ENCODE results near the gene BANF2.
"Not testable (repeated sequence)": the region's sequence is repeated elsewhere in the genome, so short reads cannot be mapped to it uniquely, and the experiment has no call there.

The BANF2 gene

DNA sequence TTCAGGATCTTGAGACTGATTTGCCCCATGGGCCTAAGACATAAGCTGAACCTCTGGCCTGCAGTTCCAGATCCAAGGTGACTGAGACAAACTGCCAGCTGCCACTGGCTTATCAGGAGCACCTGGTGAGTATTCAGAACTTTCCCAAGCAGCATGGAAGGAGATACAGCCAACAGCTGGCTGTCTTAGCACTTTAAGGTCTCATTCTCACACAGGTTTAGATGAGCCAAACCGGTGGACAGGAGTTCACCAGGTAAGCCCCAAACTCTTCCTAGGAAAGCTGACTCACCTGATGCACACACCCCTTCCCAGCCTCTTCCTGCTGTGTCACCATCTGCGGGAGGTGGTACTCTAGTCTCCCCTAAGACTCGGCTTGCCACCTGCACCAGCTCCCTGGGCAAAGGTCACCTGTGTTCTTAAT, at the start of gene BANF2:
BANF2 (plus strand) TSS at position 36 of the 421 bp plus-strand sequence. CDS start 25,060 bp downstream, outside the sequence.
- no peak for DNase-seq

DNA sequence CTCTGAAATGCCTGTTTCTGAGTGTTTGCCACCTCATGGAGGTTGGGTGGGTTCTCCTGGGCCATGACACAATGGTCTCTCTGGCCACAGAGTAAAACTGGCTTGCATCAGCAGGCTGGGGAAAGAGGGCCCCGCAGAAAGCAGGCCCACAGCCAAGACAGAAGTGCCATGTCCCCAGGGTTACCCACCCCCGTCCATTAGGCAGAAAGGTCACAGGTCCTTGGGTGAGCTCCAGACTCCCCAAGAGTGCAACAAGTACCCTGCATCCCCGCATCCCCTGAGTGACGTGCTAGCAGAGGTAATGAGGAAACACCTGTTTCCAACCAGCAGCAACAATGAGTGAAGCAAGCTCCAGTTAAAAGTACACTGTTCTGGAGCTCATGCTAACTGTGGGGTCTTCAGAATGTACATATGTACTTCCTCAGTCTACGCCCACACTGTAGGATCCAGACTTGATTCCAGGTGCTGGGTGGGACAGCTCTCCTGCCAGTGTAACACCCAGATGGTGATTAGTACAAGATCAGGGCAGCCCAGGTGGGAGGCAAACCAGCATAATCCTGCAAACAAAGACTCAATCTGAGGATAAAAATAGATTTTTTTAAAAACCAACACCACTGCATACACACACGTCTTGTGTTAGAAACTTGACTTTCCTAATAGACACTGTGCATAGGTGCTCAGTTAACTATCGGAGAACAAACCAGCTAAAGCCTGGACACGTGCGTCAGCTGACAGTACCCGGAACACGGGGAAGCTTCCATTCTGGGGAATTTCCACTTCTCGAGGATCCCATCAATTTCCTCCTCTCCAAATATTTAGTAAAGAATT, 49.3 kb upstream of the BANF2 start:
- DNase-seq, result no peak

DNA sequence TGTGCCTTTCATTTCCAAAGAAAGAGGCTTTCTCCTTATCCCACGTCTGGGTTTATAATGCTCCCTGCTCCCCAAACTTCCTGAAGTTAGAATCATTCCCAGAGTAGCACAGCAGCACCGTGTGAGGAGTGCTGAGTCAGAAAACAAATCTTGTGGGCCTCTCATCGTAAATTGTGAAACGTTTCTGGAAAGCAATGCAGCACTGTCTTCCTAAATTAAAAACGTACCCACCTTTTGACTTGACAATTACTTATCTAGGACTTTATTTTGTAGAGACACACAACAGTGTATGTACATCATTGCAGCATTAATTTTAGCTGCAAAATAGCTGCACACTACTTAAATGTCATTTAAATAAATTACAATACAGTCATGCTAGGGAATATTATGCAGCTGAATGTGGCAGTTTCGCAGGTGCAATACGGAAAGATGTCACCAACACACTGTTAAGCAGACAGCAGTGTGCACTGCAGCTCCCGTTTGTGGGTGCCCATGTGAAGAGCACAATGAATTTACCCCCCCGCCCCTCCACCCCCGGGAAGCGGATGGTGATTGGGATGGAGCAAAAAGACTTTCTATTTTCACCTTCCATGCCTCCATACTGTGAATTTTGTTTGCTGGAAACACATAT, 48.5 kb upstream of the BANF2 start:
- no peak for DNase-seq

DNA sequence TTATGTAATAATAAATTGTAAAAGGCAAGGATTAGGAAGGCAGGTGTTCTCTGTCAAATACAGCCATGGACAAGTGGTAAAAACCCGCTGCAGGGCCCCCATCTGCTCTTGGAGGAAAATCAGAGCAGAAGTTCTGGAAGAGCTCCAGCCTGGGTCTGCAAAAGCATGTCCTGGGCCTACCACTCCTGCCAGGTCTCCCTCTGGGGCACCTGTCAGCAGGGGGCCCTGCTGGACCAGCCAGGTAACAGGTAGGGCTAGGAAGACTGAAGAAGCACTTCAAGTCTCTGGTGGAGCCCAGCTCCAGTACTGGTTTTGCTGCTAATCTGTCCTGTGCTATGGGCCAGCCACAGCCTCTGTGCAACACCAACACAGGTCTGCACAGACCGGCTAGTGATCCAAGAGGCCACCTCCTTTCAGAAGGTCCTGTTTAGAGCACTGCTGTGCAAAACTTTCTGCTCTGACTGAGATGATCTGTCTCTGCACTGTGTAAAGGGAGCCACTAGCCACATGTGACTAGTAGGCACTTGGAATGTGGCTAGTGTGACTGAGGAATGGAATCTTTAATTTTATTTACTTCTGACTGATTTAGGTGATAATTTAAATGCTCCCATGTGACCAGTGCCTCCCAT, 47.9 kb upstream of the BANF2 start:
- DNase-seq, result no peak

DNA sequence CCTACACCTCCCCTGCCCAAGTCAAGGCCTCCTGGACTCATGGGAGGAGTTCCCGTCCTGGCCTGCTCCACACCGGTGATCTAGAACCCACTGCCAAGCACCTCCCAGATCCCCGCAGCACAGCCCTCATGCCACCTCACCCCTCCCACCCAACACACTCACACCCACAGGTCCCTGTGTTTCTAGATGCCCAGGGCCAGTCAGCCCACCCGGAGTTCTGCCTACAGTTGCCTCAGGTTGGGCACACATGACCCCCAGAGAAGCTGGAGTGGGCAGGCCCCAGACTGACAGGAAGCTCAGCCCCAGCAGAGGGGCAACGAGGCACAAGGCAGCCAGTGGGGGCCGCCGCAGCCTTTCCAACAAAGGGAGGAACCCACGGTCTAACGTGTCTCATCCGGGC, 47.4 kb upstream of the BANF2 start:
- DNase-seq, result no peak

DNA sequence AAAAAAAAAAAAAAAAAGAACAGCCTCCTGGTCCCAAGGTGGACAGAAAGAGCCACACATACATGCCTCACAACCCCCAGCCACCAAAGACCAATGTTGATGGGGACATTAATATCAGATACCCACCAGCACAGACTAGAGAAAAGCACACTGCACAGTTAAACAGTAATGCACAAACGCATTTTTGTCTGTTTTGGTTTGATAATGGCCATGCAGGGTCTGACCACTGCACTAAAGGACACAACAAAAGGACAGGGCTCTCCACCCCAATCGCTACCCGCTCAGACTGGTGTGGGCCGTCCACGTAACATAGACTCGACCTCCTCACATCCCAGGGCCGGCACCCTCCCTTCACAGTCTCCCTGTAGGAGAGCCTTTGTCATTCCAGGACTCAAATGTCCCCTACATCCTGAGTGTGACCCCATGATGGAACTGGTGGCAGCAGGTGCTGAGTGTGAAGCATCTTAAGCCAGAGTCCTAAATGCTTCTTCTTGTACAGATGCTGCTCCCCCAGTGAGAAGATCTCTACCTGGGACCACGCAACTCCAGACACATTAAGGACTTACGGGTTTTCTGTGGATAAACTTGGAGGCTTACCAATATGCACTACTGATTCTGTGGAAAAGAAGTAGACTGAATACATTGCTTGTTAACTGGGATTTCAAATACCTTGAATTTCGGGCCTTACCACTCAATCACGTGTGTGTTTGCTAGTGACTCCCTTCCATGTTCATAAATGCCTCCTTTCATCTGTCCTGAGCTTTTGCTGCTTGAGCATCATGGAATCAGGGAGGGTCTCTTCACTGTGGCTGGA, 45.7 kb upstream of the BANF2 start:
- no peak for DNase-seq

DNA sequence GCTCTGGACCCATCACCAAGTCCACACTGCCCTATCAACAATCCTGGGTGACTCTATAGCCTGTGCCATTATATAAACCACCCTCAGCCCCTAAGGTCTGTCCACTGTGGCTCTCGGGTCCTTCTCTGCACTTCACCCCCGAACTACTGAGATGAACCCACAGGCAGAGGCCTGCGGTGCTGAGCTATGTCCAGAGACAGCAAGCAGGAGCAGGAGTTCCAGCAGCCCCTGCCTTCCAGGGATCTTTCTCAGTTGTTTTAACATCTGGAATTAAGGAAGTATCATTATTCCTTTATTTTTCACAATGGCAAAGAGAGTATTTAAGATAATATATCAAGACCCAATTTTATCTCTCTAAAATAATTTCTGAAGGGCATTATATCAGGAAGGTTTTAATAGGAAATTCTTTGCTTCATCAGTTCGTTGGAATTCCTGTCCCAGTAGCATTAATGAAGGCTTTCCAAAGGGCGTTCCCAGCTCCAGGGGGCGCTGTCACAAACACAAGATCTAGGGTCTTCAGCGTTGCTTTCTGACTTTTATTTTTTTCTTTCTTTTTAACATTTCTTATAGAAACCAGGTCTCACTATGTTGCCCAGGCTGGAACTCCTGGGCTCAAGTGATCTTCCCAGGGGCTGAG, 45.0 kb upstream of the BANF2 start:
- DNase-seq, result no peak

DNA sequence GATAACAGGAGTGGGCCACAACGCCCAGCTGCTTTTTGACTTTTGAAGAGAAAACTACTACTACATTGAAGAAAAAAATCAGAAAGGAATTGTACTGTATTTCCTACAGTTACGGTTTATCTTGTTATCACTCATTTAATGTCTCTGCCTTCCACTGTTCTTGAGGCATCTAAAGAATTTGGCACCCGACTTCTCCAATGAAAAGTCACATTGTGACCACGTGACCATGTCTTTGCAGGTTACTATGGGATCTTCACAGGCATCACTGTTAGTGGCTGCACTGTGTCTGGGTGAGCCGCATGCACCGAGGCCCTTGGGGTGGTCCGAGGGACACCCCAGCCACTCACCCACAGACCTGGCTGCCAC, 44.5 kb upstream of the BANF2 start:
- no peak for DNase-seq

DNA sequence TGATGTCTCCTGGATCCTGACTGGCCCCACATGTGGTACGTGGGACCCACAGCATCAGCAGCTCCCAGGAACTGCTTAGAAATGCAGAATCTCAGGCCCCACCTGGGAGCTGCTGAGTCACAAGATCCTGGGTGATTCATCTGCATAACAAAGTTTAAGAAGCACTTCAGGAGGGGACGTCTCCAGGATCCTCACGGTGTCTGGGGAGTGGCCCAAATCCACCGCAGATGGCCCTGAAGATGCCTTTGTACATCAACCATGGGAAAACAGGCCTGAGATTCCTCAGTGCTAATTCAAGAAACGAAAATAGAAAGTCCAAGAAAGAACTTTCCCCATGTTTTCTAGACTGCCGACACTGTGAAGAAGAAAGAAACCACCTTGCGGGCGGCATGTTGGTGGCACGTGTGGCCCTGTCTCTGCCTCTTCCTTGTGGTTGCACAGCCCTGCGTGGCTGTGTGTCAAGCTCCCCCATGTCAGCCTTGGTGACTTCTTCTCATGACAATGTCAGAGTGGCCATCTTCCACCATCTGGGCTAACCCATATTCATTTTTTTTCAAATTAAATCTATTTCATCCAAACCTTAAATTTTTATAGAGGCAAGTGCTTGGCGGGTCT, 43.8 kb upstream of the BANF2 start:
- no peak for DNase-seq

DNA sequence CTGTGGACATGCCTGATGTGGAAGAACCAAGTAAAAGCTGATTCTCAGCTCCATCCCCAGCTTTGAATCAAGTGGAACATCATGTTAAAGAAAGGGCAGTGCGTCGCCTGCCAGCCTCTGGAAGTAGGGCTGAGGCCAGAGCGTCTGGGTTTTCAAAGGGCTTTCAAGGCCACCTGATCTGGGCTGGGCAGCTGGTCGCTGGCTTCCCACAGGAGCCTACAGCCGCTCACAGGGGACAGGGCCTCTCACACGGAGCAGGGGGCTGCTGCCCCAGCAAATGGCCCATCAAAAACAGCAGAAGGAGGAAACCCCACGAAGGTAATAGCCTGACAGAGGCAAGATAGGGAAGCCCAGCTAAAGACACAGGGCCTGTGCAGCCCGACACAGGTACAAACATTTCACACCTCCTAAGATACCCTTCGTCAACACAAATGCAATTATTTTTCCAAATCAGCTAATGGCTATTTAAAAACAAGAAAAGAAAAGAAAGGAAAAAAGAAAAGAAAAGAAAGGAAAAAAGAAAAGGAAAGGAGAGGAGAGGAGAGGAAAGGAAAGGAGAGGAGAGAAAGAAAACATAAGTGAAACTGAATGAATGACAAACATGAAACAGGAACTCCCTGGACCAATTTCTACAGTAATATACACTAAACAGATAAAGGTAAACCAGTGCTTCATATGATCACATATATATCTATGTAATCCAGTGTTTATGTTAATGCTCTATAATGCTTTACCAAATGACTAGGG, 42.5 kb upstream of the BANF2 start:
- DNase-seq, result no peak

DNA sequence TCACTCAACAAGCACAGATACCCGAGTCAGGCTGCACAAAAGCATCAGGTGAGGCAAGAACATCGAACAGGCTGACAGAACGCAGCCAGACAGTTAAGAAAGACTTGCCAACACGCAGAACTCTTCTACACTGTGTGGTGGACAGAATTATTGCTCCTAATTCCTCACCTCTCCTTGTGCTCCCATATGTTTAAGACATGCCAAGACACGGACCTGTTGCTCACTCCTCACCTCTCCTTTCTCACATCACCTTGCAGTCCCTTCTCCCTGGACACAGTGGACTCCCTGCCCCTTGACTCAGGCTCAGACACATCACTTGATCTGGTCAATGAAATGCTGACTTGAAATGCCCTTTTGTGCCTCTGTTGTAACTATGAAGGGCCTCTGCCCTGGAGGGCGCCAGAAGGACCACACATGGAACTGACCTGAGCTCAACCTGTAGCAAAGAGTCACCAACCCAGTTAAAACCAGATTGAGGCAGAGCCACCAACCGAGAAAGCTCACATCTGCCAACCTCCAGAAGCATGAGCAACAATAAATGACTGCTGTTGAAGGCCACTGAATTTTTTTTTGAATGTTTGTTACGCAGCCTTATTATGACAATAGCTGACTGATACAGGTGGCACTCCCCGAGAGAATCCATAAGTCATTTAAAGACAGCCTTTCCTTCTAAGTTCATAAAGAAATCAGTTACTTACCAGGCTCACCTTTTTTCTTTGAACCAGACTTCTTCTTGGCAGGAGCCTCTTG, 41.7 kb upstream of the BANF2 start:
- no peak for DNase-seq

DNA sequence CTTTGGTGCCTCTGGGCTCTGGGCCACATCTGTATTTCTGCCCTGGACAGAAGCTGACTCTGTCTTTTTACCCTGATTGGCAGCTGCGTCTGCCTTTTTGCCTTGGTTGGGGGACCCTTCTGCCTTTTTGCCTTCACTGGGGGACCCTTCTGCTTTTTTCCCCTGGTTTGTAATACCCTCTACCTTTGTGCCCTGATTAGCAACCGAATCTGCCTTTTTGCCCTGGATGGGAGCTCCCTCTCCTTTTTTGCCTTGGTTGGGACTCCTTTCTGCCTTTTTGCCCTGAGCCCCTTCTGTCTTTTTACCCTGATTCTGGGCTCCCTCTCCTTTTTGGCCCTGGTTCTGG, 41.1 kb upstream of the BANF2 start:
- no peak for DNase-seq

DNA sequence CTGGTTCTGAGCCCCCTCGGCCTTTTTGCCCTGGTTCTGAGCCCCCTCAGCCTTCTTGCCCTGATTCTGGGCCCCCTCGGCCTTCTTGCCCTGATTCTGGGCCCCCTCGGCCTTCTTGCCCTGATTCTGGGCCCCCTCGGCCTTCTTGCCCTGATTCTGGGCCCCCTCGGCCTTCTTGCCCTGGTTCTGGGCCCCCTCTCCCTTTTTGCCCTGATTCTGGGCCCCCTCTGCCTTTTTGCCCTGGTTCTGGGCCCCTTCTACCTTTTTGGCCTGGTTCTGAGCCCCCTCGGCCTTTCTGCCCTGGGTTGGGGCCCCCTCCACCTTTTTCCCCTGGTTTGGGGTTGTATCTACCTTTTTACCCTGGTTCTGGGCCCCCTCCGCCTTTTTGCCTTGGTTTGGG, 40.4 kb upstream of the BANF2 start:
- not testable (repeated sequence) for DNase-seq

DNA sequence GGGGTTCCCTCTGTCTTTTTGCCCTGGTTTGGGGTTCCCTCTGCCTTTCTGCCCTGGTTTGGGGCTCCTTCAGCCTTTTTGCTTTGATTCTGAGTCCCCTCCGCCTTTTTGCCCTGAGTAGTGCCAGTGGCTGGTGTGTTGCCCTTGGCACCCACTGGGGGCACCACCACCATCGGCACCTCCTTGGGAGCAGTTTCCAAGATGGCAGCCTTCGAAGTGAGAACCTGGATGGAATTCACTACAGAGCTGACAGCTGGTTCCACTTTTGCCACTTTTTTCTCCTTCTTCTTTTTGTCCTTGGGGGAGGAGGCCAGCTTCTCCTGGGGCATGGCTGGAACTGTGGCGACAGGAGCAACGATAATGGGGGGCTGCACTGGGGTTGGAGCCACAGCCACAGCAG, 40.0 kb upstream of the BANF2 start:
- DNase-seq, result no peak

DNA sequence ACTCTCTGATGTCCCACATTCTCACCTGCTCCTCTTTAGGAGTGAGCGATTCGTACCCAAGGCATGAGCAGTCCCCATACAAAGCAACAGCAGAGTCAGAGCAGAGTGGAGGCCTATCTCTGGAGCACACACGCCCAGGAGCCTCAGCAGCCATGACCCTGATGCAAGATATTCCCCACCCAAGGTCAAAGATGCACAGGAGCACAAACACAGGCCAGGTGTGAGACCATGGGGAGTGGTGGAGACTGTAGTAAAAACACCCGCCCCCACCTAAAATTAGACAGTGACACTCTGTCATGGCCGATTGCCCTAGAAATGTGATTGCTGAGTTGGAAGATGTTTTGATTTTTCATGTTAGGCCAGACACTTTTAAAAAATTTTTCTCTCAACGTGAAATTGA, 39.1 kb upstream of the BANF2 start:
- no peak for DNase-seq

DNA sequence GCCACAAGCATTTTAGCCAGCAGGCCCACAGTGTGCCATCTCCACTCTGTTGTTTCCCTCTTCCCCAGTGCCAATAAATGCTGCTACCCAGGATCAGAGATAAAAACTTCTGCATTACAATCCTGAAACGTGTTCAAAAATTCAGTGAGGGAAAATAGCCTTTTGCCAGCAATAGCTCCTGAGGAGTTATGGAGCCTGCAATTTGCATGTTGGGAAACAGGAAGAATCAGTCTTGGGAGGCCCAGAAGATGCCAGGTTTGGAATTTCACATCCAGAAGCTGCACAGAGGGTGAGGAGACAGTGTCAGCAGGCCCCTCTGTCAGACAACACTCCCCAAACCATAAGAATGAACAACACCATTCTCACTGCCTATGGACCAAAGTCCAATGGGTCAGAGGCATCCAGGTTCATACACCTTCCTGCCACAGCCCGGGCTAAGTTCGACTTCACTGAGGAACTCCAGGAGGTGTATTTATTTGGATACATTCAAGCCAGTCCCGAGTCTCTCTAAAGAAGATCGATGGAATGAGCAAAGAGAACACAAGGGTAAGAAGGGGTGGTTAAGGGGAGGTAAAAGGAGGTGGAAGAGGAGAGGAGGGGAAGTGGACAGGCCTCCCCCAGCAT, 38.5 kb upstream of the BANF2 start:
- no peak for DNase-seq

DNA sequence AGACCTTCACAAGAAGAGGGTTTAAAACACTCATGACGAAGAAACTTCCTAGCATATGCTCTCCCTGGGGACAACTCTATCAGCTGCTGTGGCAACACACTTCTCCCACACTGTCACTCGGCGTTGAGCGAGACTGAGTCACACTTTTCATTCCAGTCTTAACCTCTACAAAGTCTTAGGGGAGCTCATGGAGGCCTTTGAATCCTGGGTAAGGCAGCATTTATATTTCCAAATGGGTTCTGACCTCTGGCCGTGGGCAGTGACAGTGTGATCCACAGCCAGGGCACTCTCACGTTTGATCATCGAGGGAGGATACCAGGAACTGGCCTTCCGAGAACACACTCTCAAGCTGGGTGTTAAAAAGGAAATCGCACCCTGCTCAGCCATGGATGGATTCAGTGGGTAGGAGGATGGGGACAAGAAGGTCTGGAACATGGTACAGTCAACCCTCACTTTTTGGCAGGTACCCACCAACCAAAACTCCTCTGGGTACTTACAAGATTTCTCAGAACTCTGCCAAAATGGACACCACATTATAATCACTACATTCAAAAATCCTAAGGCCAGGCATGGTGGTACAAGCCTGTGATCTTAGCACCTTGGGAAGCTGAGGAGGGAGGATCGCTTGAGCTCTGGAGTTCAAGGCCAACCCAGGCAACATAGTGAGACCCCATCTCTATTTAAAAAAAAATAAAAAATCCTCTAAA, 37.3 kb upstream of the BANF2 start:
- DNase-seq, result no peak

DNA sequence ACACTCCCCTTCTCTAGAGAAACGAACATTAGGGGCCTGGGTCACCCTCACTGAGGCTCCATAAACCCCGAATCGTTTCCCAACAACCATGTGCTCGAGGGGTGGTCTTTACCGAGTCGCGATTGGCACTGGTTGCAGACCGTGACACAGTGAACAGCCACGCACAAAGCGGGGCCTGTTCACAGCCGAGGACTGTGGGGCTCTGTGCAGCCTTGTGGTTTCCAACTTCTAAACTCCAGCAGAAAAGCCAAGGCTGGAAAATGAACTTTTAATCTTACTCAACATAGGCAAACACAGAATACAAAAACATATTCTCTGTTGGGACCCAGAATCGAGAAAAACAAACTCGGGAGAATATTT, 36.7 kb upstream of the BANF2 start:
- no peak for DNase-seq

DNA sequence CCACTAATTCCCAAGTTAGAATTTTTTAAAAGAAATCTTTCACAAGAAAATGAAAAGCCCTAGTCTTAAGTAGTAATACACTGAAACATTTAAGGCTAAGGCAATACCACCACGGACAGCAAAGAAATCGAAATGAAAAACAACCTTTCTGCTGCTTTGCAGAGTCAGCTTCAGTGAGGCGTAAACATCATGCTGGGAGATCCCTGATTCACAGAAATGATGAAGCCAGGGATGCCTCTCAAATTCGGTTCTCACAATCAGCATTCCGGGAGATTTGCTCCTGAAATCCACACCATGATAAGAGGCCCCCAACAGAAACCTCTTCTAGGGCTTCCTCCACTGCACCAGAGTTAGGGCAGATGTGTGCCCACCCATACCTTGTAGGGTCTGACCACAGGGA, 36.3 kb upstream of the BANF2 start:
- DNase-seq, result no peak
